OCI-LY1 (cell line): ENCODE results near the gene ARHGEF19.

Experiments
- H2AFZ ChIP-seq: fragments of 200-600 bp; sonication (generic), shearing (Covaris generic); 2 replicates; pipeline ENCODE4 v1.6.0; 2014; ENCODE audit warnings: antibody characterized with exemption, mild to moderate bottlenecking, low read length
- H3F3A ChIP-seq: fragments of 200-600 bp; sonication (generic), shearing (Covaris generic); 2 replicates; pipeline ENCODE4 v1.6.0; 2014; ENCODE audit warnings: mild to moderate bottlenecking, antibody characterized with exemption, low read length, moderate library complexity; ENCODE audit not compliant: insufficient read depth
- H3K27ac ChIP-seq: fragments of 200-600 bp; sonication (generic); 2 replicates; pipeline ENCODE4 v1.5.1; 2014; ENCODE audit warnings: low read length, mixed run types, mild to moderate bottlenecking, low read depth; ENCODE audit not compliant: poor library complexity, severe bottlenecking
- H3K27me3 ChIP-seq: fragments of 200-600 bp; sonication (generic); 2 replicates; pipeline ENCODE4 v1.6.0; 2014; ENCODE audit warnings: antibody characterized with exemption, mild to moderate bottlenecking, low read length, moderate library complexity; ENCODE audit not compliant: insufficient read depth
- H3K36me3 ChIP-seq: fragments of 200-600 bp; sonication (generic); 2 replicates; pipeline ENCODE4 v1.6.1; 2014; ENCODE audit warnings: mild to moderate bottlenecking, antibody characterized with exemption, low read length, moderate library complexity, mixed read lengths; ENCODE audit not compliant: insufficient read depth
- H3K4me1 ChIP-seq: fragments of 200-600 bp; sonication (generic); 2 replicates; pipeline ENCODE4 v1.5.1; 2014; ENCODE audit warnings: mild to moderate bottlenecking, low read length, moderate library complexity; ENCODE audit not compliant: insufficient read depth, severe bottlenecking
- H3K4me2 ChIP-seq: fragments of 200-600 bp; sonication (generic), shearing (Covaris generic); 2 replicates; pipeline ENCODE4 v1.6.1; 2014; ENCODE audit warnings: low read length
- H3K4me3 ChIP-seq: fragments of 200-600 bp; sonication (generic); 2 replicates; pipeline ENCODE4 v1.5.1; 2014; ENCODE audit warnings: low read length, low read depth, mild to moderate bottlenecking, mixed read lengths; ENCODE audit not compliant: poor library complexity, severe bottlenecking
- H3K79me2 ChIP-seq: fragments of 200-600 bp; shearing (Covaris generic); 2 replicates; pipeline ENCODE4 v1.6.1; 2016; ENCODE audit warnings: mixed run types, low read length, mixed read lengths; ENCODE audit not compliant: insufficient read depth
- H3K9ac ChIP-seq: fragments of 200-600 bp; sonication (generic), shearing (Covaris generic); 2 replicates; pipeline ENCODE4 v1.6.1; 2014; ENCODE audit warnings: mild to moderate bottlenecking, low read length, mixed read lengths
- H3K9me2 ChIP-seq: fragments of 200-600 bp; sonication (generic), shearing (Covaris generic); 2 replicates; pipeline ENCODE4 v1.6.1; 2014; ENCODE audit warnings: low read depth, mild to moderate bottlenecking, low read length, mixed read lengths
- H3K9me3 ChIP-seq: fragments of 200-600 bp; shearing (Covaris generic); 2 replicates; pipeline ENCODE4 v1.6.1; 2014; ENCODE audit warnings: low read length, mixed read lengths
- H4K20me1 ChIP-seq: fragments of 200-600 bp; sonication (generic), shearing (Covaris generic); 2 replicates; pipeline ENCODE4 v1.6.0; 2016; ENCODE audit warnings: mild to moderate bottlenecking, low read length; ENCODE audit not compliant: insufficient read depth
- CTCF ChIP-seq: fragments of 200-600 bp; sonication (generic), shearing (Covaris generic); IDR thresholded peaks from 2 replicates; pipeline ENCODE4 v1.5.1; 2017; ENCODE audit warnings: mild to moderate bottlenecking, antibody characterized with exemption, low read length, moderate library complexity, mixed read lengths
- EZH2 ChIP-seq: fragments of 200-600 bp; sonication (generic), shearing (Covaris generic); IDR thresholded peaks from 2 replicates; pipeline ENCODE4 v1.8.0; 2017; ENCODE audit warnings: borderline replicate concordance, mixed run types, mild to moderate bottlenecking, antibody characterized with exemption, low read length, moderate library complexity, mixed read lengths

The ARHGEF19 gene

GRCh38 chr1:16203550-16203949, 8.9 kb downstream of the ARHGEF19 start:
- no peak overlapping the region for H3K9ac ChIP-seq
- H3K36me3 ChIP-seq: no peaks in the 10 kb centered on the region
- no peaks in the 10 kb centered on the region for H3K79me2 ChIP-seq
- H2AFZ ChIP-seq: no peak overlapping the region
- H3K4me3 ChIP-seq: no peak overlapping the region
- TF ChIP-seq EZH2: no peak
- no peak for TF ChIP-seq CTCF
- no peaks in the 10 kb centered on the region; the same call in 1 of the 2 replicates for H3K27me3 ChIP-seq
- peaks cover 5% of the 10 kb centered on the region for H3K4me1 ChIP-seq
- no peak overlapping the region for H3K27ac ChIP-seq
- H3K9me3 ChIP-seq: no peaks in the 10 kb centered on the region
- no peaks in the 10 kb centered on the region for H3K9me2 ChIP-seq
- H4K20me1 ChIP-seq: no peaks in the 10 kb centered on the region
- H3K4me2 ChIP-seq: no peak overlapping the region
- H3F3A ChIP-seq: no peaks in the 10 kb centered on the region

GRCh38 chr1:16202281-16203210, 9.9 kb downstream of the ARHGEF19 start:
- no peak overlapping the region for H3K27ac ChIP-seq
- H3K9me2 ChIP-seq: no peaks in the 10 kb centered on the region
- H3K4me3 ChIP-seq: no peak overlapping the region
- H3K27me3 ChIP-seq: no peaks in the 10 kb centered on the region
- H3K36me3 ChIP-seq: no peaks in the 10 kb centered on the region
- H2AFZ ChIP-seq: no peak overlapping the region
- H3K4me2 ChIP-seq: no peak overlapping the region
- no peaks in the 10 kb centered on the region for H3K9me3 ChIP-seq
- no peak for TF ChIP-seq CTCF
- TF ChIP-seq EZH2: no peak
- no peak overlapping the region for H3K9ac ChIP-seq
- H4K20me1 ChIP-seq: no peaks in the 10 kb centered on the region
- no peaks in the 10 kb centered on the region for H3K79me2 ChIP-seq
- H3K4me1 ChIP-seq: peaks cover 5% of the 10 kb centered on the region
- H3F3A ChIP-seq: no peaks in the 10 kb centered on the region

GRCh38 chr1:16199700-16200099, 12.8 kb downstream of the ARHGEF19 start:
- H3K79me2 ChIP-seq: no peaks in the 10 kb centered on the region
- H3K4me2 ChIP-seq: no peak overlapping the region
- H3K36me3 ChIP-seq: no peaks in the 10 kb centered on the region
- H3K9me3 ChIP-seq: no peaks in the 10 kb centered on the region
- H3K4me3 ChIP-seq: no peak overlapping the region
- TF ChIP-seq CTCF: no peak
- no peak for TF ChIP-seq EZH2
- H3K4me1 ChIP-seq: peaks cover 4% of the 10 kb centered on the region
- no peak overlapping the region for H2AFZ ChIP-seq
- H3K9ac ChIP-seq: no peak overlapping the region
- H4K20me1 ChIP-seq: no peaks in the 10 kb centered on the region
- H3K27ac ChIP-seq: no peak overlapping the region
- no peaks in the 10 kb centered on the region for H3K27me3 ChIP-seq
- H3K9me2 ChIP-seq: no peaks in the 10 kb centered on the region
- no peaks in the 10 kb centered on the region for H3F3A ChIP-seq
